Nephron progenitor cell (in vitro differentiated cells): Measurements from ENCODE around the gene TTC39C.
A peak's percentile ranks its signal among the peaks of the same experiment; 100 is the strongest.

ENCODE experiments used
- DNase-seq: peaks from one replicate; pipeline ENCODE4 v3.0.0; 2021
- H3K27ac Mint-ChIP-seq: 2 replicates; pipeline ENCODE4 v1.8.0; 2021; ENCODE audit warnings: mild to moderate bottlenecking, moderate library complexity, mixed read lengths
- H3K27me3 Mint-ChIP-seq: 2 replicates; pipeline ENCODE4 v1.8.0; 2021; ENCODE audit warnings: mild to moderate bottlenecking, low read depth, mixed read lengths; ENCODE audit not compliant: poor library complexity
- H3K36me3 Mint-ChIP-seq: 2 replicates; pipeline ENCODE4 v1.8.0; 2021; ENCODE audit warnings: low read depth, mixed read lengths
- H3K4me1 Mint-ChIP-seq: 2 replicates; pipeline ENCODE4 v1.8.0; 2021; ENCODE audit warnings: mixed read lengths
- H3K4me3 Mint-ChIP-seq: 2 replicates; pipeline ENCODE4 v1.8.0; 2021; ENCODE audit warnings: mild to moderate bottlenecking, moderate library complexity, mixed read lengths
- H3K9me3 Mint-ChIP-seq: 2 replicates; pipeline ENCODE4 v1.8.0; 2021; ENCODE audit warnings: mild to moderate bottlenecking, moderate library complexity, mixed read lengths
- TF ChIP-seq, protein P1 (sequence below): fragments of 200-600 bp; sonication (generic); IDR thresholded peaks from 2 replicates; pipeline ENCODE4 v1.5.0; 2021; ENCODE audit warnings: antibody characterized with exemption

The TTC39C gene

DNA sequence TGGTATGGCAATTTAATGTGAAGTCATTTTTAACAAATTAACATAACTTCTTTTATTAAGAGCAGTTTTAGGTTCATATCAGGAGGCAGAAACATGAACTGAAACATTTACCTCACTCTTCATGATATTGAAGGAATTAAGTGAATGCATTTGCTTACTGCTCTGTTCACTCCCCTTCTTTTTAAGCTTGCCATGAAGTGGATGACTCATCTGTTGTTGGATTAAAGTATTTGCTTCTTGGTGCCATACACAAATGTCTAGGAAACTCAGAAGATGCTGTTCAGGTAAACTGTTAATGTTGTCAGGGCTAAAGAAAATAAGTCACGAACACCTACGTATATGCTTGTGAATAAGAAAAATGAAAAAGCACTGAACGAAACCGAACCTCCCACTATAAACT is 114.1 kb downstream of the TTC39C start:
- no peaks in the 10 kb centered on the region for H3K4me1 Mint-ChIP-seq

DNA sequence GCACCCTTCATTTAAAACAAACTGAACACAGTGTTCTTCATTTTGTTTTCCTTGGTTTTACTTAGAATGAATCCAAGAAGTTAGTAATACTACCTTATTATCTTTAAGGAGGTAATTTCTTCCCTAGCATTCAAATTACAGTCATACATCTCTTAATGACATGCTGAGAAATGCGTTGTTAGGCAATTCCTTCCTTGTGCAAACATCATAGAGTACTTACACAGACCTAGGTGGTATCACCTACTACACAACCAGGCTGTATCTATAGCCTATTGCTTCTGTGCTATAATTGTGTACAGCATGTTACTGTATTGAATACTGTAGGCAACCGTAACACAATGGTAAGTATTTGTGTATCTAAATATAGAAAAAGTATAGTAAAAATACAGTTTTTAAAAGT is 115.9 kb downstream of the TTC39C start:
- Mint-ChIP-seq H3K4me1 (no peaks in the 10 kb centered on the region), H3K27ac (no peak overlapping the region), H3K36me3 (peaks cover 25% of the 10 kb centered on the region), H3K27me3 (peaks cover 3% of the 10 kb centered on the region), H3K4me3 (no peak overlapping the region), H3K9me3 (no peaks in the 10 kb centered on the region)
- no peak for DNase-seq
- TF ChIP-seq, protein P1, sequence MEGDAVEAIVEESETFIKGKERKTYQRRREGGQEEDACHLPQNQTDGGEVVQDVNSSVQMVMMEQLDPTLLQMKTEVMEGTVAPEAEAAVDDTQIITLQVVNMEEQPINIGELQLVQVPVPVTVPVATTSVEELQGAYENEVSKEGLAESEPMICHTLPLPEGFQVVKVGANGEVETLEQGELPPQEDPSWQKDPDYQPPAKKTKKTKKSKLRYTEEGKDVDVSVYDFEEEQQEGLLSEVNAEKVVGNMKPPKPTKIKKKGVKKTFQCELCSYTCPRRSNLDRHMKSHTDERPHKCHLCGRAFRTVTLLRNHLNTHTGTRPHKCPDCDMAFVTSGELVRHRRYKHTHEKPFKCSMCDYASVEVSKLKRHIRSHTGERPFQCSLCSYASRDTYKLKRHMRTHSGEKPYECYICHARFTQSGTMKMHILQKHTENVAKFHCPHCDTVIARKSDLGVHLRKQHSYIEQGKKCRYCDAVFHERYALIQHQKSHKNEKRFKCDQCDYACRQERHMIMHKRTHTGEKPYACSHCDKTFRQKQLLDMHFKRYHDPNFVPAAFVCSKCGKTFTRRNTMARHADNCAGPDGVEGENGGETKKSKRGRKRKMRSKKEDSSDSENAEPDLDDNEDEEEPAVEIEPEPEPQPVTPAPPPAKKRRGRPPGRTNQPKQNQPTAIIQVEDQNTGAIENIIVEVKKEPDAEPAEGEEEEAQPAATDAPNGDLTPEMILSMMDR = no peak

More for the DNA sequence above, 114.1 kb downstream of the TTC39C start:
- TF ChIP-seq, protein P1 = no peak
- H3K36me3 Mint-ChIP-seq = peaks cover 29% of the 10 kb centered on the region
- no peak overlapping the region for H3K27ac Mint-ChIP-seq
- H3K9me3 Mint-ChIP-seq = no peaks in the 10 kb centered on the region
- H3K4me3 Mint-ChIP-seq = no peak overlapping the region
- DNase-seq = no peak
- H3K27me3 Mint-ChIP-seq = peaks cover 3% of the 10 kb centered on the region

DNA sequence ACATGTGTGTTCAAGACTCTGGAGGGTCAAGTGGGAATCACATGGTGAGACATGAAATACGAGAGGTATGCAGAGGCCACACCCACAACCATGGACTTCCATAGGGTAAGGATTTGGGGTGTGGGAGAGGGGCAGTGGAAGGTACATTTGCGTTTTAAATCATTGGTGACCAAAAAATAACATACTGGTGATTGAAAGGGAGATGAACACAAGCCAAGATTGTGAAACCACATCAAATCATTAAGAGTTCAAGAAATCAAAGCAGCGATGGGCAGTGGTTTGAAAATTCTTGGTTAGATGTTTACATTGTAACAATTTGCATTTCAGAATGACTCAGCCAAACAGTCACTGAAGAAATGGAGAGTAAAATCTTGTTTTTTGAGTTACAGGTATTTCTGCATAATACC is 122.4 kb downstream of the TTC39C start:
- H3K9me3 Mint-ChIP-seq = peaks cover 4% of the 10 kb centered on the region
- TF ChIP-seq, protein P1 = no peak
- H3K27ac Mint-ChIP-seq = no peak overlapping the region
- no peaks in the 10 kb centered on the region for H3K27me3 Mint-ChIP-seq
- no peak for DNase-seq
- H3K4me3 Mint-ChIP-seq = no peak overlapping the region
- H3K36me3 Mint-ChIP-seq = peaks cover 21% of the 10 kb centered on the region
- peaks cover 23% of the 10 kb centered on the region for H3K4me1 Mint-ChIP-seq

DNA sequence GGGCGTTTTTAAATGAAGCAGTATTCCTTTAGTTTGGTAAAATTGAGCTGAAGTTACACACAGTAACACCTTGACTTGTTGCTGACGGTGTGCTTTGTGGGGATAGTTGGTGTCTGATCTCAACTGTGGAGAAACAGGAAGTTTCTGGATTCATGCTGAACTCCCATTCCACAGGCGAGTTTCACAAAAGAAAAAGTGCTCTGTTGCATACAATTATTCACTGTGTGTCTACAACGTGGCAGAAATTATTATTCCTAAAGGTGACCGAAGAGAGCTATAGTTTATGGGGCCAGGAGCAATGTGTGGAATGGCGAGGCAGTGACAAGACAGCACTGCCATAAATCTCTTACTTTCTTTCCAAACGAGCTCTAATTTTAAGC is 123.8 kb downstream of the TTC39C start:
- H3K36me3 Mint-ChIP-seq = peaks cover 16% of the 10 kb centered on the region
- H3K9me3 Mint-ChIP-seq = peaks cover 4% of the 10 kb centered on the region
- no peak for DNase-seq
- H3K4me1 Mint-ChIP-seq = peaks cover 23% of the 10 kb centered on the region
- H3K27ac Mint-ChIP-seq = peak overlapping the region; percentile 64
- TF ChIP-seq, protein P1 = no peak
- peak overlapping the region; percentile 90 for H3K4me3 Mint-ChIP-seq
- no peaks in the 10 kb centered on the region for H3K27me3 Mint-ChIP-seq

DNA sequence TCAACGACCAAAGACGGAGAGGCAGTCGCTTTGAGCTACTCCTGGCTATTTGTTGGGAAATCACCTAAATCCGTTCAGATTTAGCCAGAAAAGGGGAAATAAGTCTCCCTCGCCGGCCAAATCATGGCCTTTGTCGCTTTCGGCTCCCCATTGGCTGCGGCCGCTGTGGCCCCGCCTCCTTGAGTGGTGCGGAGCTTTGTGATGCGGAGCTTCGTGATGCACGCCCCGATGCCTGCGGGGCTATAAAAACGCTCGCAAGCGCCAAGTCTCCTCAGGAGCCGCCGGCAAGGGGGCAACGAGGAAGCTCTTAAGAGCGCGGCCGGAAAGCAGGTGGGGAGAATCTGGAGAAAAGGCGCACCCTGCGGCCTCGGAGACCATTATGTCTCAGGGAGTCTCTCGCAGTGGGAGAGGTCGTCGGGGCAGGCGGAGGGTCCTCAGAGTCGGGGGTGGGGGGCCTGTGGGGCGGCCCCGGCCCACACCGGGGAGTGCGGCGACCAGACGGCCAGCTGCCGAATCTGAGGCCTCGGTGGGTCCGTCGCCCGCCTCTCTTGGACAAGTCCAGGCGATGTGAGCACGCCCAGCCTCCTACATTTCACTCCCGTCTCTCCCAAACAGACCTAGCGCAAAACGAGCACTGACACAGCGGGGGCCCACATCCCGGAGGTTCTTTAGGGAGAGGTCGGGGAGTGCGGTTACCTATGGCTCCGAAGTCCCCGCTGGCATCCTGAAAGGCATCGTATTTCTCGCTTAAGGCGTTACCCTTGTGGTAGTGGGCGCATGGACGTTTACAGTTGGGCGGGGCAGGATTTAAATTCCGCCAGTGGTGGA is 124.4 kb downstream of the TTC39C start, which contains the start of gene CABYR:
CABYR (plus strand) TSS at position 274 of the 828 bp plus-strand sequence. CDS start 4,053 bp downstream, outside the sequence.
- peaks cover 23% of the 10 kb centered on the region for H3K4me1 Mint-ChIP-seq
- TF ChIP-seq, protein P1 = no peak
- H3K36me3 Mint-ChIP-seq = peaks cover 18% of the 10 kb centered on the region
- peaks cover 4% of the 10 kb centered on the region for H3K9me3 Mint-ChIP-seq
- H3K27ac Mint-ChIP-seq = peak within 1 kb of the TSS; percentile 95
- H3K4me3 Mint-ChIP-seq = peak within 1 kb of the TSS; percentile 90
- no peaks in the 10 kb centered on the region for H3K27me3 Mint-ChIP-seq
- DNase-seq = peak; percentile 85

DNA sequence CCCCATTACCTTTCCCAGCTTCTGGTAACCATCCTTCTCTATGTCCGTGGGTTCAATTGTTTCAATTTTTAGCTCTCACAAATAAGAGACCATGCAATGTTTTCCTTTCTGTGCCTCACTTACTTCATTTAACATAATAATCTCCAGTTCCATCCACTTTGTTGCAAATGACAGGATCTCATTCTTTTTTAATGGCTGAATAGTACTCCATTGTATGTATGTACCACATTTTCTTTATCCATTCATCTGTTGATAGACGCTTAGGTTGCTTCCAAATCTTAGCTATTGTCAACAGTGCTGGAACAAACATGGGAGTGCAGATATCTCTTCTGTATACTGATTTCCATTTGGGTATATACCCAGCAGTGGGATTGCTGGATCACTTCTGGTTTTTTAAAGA is 126.1 kb downstream of the TTC39C start:
- Mint-ChIP-seq H3K4me1 (peaks cover 23% of the 10 kb centered on the region), H3K4me3 (peak overlapping the region; percentile 69), H3K9me3 (peaks cover 4% of the 10 kb centered on the region), H3K27ac (no peak overlapping the region), H3K36me3 (peaks cover 27% of the 10 kb centered on the region), H3K27me3 (peaks cover 4% of the 10 kb centered on the region)
- no peak for DNase-seq
- TF ChIP-seq, protein P1 = no peak
